H1 (cell line): ENCODE measurements around the gene PIEZO1.

ENCODE experiments used
- CTCF ChIP-seq, 3 experiments: IDR thresholded peaks; 1 replicate in 2 of 3; 2 replicates in 1 of 3; pipeline versions ENCODE4 v1.5.1 to v1.6.1; 2011; ENCODE audit warnings: low read length in 3 of 3, mild to moderate bottlenecking in 3 of 3, inconsistent platforms in 2 of 3, low read depth in 1 of 3, moderate library complexity in 1 of 3; ENCODE audit not compliant: insufficient read depth in 1 of 3; ENCODE audit errors: control extremely low read depth in 1 of 3
- EP300 ChIP-seq, 2 experiments: IDR thresholded peaks; 1 replicate in 1 of 2; 2 replicates in 1 of 2; pipeline ENCODE4 v1.6.1; 2011 to 2012; ENCODE audit warnings: low read depth in 2 of 2, low read length in 2 of 2, mild to moderate bottlenecking in 2 of 2, borderline replicate concordance in 1 of 2, inconsistent platforms in 1 of 2, moderate library complexity in 1 of 2
- HDAC6 ChIP-seq: IDR thresholded peaks from one replicate; pipeline ENCODE4 v1.7.1; 2012; ENCODE audit warnings: low read depth, mild to moderate bottlenecking, inconsistent platforms, low read length, moderate library complexity
- JUND ChIP-seq: IDR thresholded peaks from 2 replicates; pipeline ENCODE4 v1.6.1; 2011; ENCODE audit warnings: mild to moderate bottlenecking, improper control_type of control experiment, low read length

GRCh38 chr16:88691129-88691813 is 93.7 kb downstream of the PIEZO1 start:
- TF ChIP-seq CTCF (IDR thresholded peaks at IDR 0.05; ENCODE audit: control extremely low read depth in 1 of 3, insufficient read depth in 1 of 3, low read depth in 1 of 3, low read length in 3 of 3) (no peak), JUND (no peak), EP300 (IDR thresholded peaks at IDR 0.05; ENCODE audit: borderline replicate concordance in 1 of 2, low read depth in 2 of 2, low read length in 2 of 2) (no peak), HDAC6 (no peak)
